Activated CD4-positive, alpha-beta T cell treated with anti-CD3 and anti-CD28 coated beads, Interleukin-2, amount 10 ng/mL, durations not matched to agents 24 days and 14 days (primary cell): Measurements from ENCODE around the gene FOXF1. TPM values are rescaled to one million over a fixed set of nuclear protein-coding genes. Genes with fewer than 3 reads are reported as not detected.

ENCODE experiments used
- DNase-seq: peaks from one replicate; pipeline ENCODE4 v3.0.0; 2022
- H3K27ac Mint-ChIP-seq: one replicate; pipeline ENCODE4 v1.8.0; 2022; ENCODE audit warnings: mild to moderate bottlenecking, mixed read lengths
- H3K27me3 Mint-ChIP-seq: one replicate; pipeline ENCODE4 v1.8.0; 2022; ENCODE audit warnings: mixed read lengths
- H3K36me3 Mint-ChIP-seq: one replicate; pipeline ENCODE4 v1.8.0; 2022; ENCODE audit warnings: low read depth, mild to moderate bottlenecking, mixed read lengths
- H3K4me1 Mint-ChIP-seq: one replicate; pipeline ENCODE4 v1.8.0; 2021; ENCODE audit warnings: mixed read lengths
- H3K4me3 Mint-ChIP-seq: one replicate; pipeline ENCODE4 v1.8.0; 2022; ENCODE audit warnings: mild to moderate bottlenecking, moderate library complexity, mixed read lengths
- H3K9me3 Mint-ChIP-seq: one replicate; pipeline ENCODE4 v1.8.0; 2021; ENCODE audit warnings: mixed read lengths
- intact Hi-C: fragments of 100-400 bp; cut with micrococcal nuclease; formaldehyde crosslinking; loops from one replicate; pipeline ENCODE4 v1.15.1; 2023
- total RNA-seq: library from RNA; stranded (reverse); gene quantifications from 2 replicates; pipeline ENCODE4 v1.2.3, GENCODE V29; 2022

FOXF1 gene
- total RNA-seq, 1 donor from 2014 or later: not detected

DNA sequence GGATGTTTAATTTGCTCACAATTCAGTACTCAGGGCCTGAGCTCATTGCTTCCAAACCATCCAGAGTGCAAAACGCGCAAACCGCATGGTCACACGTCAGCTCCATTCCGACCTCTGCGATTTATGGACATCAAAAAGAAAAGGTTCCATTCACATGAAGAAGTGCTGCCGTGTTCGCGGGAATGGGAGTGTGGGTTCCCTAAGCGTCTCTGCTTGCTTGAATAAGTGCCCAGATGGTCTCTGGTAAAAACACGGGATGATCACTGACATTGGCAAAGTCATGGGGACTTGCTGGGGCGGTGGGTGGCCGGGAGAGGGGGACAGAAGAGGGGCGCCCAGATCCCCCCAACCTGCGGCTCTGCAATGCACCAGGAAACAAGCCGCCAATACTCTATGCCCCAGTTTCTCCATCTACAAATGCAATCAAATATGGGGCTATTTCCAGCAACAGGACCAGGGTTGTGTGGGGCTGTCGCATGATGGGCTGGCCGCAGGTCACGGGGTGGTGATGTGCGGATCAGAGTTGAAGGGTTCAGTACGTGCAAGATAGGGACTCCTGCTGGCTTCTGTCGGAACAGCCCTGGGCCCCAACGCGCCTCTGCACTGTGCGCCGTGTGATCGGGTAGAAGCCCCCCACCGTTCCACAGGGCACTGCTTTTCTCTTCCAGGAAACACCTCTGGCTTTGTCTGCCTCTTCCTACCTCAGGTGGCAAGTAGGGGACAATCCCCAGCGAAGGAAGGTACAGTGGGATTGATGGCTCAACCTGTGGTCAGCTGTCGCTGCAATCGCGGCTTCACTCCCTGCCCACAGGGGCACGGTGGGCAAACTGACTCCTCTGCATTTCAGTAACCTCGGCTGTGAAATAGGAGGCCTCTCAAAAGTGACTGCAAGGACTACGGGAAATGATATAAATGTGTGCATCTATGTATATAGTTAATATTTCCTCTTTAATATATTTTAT, 11.2 kb downstream of the FOXF1 start:
- H3K4me3 Mint-ChIP-seq: no peak overlapping the region
- no peaks in the 10 kb centered on the region for H3K36me3 Mint-ChIP-seq
- intact Hi-C loops: loop anchor here (2.0 to 10.0 kb wide), 2 partner anchors 449 to 707 kb away; no protein-coding TSS in a partner anchor
- no peaks in the 10 kb centered on the region for H3K9me3 Mint-ChIP-seq
- DNase-seq: no peak
- peaks cover 2% of the 10 kb centered on the region for H3K4me1 Mint-ChIP-seq
- peaks cover 30% of the 10 kb centered on the region for H3K27me3 Mint-ChIP-seq
- H3K27ac Mint-ChIP-seq: no peak overlapping the region

DNA sequence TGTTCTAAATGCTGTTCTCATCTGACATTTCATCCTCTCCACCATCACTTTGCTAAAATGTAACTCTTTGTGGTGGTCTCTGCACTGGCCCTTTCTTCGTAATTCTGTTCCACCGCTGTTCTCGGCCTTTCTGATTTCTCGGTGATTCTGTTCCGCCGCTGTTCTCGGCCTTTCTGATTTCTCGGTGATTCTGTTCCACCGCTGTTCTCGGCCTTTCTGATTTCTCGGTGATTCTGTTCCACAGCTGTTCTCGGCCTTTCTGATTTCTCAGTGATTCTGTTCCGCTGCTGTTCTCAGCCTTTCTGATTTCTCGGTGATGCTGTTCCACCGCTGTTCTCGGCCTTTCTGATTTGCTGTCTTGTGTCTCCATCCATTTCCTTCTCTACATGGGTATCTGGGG, 12.3 kb downstream of the FOXF1 start:
- Mint-ChIP-seq H3K27ac (no peak overlapping the region), H3K4me1 (peaks cover 2% of the 10 kb centered on the region)
- intact Hi-C loops: loop anchor here (10.0 kb wide), 1 partner anchor 708 kb away; no protein-coding TSS in a partner anchor

DNA sequence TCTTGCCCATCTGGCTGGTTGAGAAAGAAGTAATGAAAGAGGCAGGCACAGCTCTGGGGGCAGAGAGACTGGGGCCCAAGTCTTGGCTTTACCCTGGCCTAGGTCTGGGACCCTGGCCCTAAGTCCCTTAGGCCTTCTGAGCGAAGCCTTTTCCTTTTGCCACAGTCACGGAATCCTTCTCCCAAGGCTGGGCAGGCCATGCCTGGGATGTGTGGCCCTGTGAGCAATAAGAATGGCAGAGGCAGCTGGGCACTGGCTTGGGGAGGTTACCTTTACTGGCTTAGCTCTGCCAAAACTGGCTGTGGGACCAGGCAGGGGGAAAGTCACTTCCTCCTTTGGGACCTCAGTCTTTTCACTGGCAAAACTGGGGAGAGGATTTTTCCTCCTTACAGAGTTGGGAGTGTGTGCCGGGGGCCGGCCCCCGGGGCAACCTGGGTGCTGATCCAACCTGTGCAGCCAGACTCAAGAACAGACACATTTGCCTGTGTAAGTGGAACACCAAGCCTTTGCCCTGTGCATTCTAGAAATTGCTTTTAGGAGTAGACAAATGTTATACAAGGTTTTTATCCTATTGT, 12.9 kb downstream of the FOXF1 start:
- Mint-ChIP-seq H3K27ac (no peak overlapping the region), H3K4me3 (no peak overlapping the region), H3K4me1 (peaks cover 2% of the 10 kb centered on the region), H3K36me3 (no peaks in the 10 kb centered on the region), H3K27me3 (peaks cover 14% of the 10 kb centered on the region), H3K9me3 (no peaks in the 10 kb centered on the region)
- no peak for DNase-seq
- intact Hi-C loops: loop anchor here (10.0 kb wide), 1 partner anchor 708 kb away; no protein-coding TSS in a partner anchor

More for the DNA sequence above, 12.3 kb downstream of the FOXF1 start:
- H3K27me3 Mint-ChIP-seq: peaks cover 20% of the 10 kb centered on the region
- no peak for DNase-seq
- no peaks in the 10 kb centered on the region for H3K36me3 Mint-ChIP-seq
- H3K9me3 Mint-ChIP-seq: no peaks in the 10 kb centered on the region
- H3K4me3 Mint-ChIP-seq: no peak overlapping the region

DNA sequence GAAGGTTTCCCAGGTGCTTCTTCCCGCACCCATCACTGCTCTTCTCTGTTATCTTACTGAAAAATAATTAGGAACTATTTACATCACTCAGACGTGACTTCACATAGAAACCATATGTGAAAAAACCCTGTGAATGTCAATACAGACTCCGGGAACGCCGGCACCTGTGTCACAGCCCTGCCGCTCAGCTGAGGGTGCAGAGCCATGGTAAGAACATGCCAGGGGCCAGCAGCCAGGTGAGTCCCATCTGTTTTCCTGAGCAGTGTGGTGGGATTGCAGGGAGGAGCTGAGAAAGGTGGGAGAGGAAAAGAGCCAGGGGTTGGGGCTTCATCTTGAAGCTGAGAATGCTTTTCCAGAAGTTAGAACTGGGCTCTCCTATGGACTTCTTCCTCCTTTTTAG, 13.7 kb downstream of the FOXF1 start:
- H3K36me3 Mint-ChIP-seq: no peaks in the 10 kb centered on the region
- H3K4me1 Mint-ChIP-seq: peaks cover 2% of the 10 kb centered on the region
- H3K27ac Mint-ChIP-seq: no peak overlapping the region
- no peak for DNase-seq
- no peaks in the 10 kb centered on the region for H3K9me3 Mint-ChIP-seq
- peaks cover 7% of the 10 kb centered on the region for H3K27me3 Mint-ChIP-seq
- H3K4me3 Mint-ChIP-seq: no peak overlapping the region
- intact Hi-C loops: loop anchor here (10.0 kb wide), 1 partner anchor 709 kb away; no protein-coding TSS in a partner anchor

DNA sequence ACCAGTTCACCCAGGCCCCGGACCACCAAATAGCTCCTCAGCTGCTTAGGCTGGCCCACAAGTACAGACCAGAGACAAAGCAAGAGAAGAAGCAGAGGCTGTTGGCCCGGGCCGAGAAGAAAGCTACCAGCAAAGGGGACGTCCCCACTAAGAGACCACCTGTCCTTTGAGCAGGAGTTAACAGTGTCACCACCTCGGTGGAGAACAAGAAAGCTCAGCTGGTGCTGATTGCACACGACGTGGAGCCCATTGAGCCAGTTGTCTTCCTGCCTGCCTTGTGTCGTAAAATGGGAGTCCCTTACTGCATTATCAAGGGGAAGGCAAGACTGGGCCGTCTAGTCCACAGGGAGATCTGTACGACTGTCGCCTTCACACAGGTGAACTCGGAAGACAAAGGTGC, 15.4 kb downstream of the FOXF1 start:
- intact Hi-C loops: loop anchor here (10.0 kb wide), 1 partner anchor 711 kb away; no protein-coding TSS in a partner anchor
- Mint-ChIP-seq H3K36me3 (peaks cover 2% of the 10 kb centered on the region), H3K27me3 (peaks cover 3% of the 10 kb centered on the region), H3K9me3 (no peaks in the 10 kb centered on the region), H3K4me1 (no peaks in the 10 kb centered on the region), H3K27ac (no peak overlapping the region), H3K4me3 (no peak overlapping the region)
- DNase-seq: no peak

DNA sequence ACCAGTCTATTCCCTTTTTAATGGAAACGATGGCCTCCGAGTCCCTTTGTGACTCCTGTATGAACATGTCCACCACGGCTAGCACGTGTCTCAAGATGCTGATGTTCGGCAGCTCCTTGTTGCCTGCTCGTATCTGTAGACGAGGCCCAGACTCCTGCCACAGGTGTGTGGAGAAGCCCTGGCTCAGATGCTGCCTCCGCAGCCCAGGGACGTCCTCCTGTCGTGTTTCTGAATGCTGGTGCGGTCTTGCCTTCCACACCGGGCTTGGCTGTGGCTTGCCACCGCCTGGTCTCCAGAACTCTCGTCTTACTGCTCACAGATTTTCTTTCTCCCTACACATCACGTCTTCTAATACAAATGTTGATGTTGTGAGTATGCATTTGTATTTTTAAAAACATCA, 17.0 kb downstream of the FOXF1 start:
- no peaks in the 10 kb centered on the region for H3K4me1 Mint-ChIP-seq
- DNase-seq: no peak
- H3K9me3 Mint-ChIP-seq: no peaks in the 10 kb centered on the region
- intact Hi-C loops: loop anchor here (10.0 kb wide), 1 partner anchor 713 kb away; no protein-coding TSS in a partner anchor
- H3K27me3 Mint-ChIP-seq: no peaks in the 10 kb centered on the region
- no peak overlapping the region for H3K27ac Mint-ChIP-seq
- H3K4me3 Mint-ChIP-seq: no peak overlapping the region
- peaks cover 2% of the 10 kb centered on the region for H3K36me3 Mint-ChIP-seq

DNA sequence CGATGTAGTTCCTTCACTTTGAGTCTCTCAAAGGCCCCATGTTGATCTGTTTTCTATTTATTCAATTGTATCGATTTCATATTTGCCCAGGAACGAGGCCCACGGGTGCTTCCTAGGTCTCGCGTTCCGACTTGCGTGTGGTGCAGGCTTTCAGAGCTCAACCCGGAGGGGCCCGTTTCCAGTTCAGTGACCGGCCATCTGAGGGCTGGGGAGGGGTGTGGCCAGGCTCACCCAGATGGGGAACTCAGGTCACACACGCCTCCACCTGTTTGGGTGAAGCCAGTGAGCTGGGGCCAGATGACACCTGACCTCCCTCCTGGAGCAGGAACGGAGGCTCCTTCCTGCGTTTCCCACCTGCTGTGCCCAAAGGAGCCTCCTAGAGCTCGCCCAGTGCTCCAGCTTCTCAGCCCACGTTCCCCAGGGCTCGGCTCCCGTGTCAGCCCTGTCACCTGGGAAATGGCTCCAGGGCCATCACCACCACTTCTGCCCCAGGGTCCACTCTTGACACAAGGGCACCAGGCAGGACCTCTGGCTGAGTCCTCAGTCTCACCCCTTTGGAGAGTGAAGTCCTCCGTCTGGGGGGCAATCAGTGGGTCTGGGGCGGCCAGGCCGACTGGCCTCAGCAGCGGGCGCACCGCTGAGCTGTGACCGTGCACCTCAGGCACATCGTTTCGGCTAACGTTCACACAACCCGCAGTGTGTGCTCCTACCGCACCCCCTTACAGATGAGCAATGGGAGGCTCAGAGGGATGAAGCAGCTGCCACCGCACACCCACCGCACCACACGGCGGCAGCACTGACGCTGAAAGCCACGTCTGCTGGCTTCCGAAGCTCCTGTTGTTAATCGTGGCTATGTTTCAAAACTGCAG, 18.0 kb downstream of the FOXF1 start:
- intact Hi-C loops: loop anchor here (10.0 kb wide), 1 partner anchor 713 kb away; no protein-coding TSS in a partner anchor
- no peak for DNase-seq
- no peaks in the 10 kb centered on the region for H3K9me3 Mint-ChIP-seq
- H3K27me3 Mint-ChIP-seq: no peaks in the 10 kb centered on the region
- H3K27ac Mint-ChIP-seq: no peak overlapping the region
- peaks cover 2% of the 10 kb centered on the region for H3K36me3 Mint-ChIP-seq
- no peaks in the 10 kb centered on the region for H3K4me1 Mint-ChIP-seq
- no peak overlapping the region for H3K4me3 Mint-ChIP-seq

DNA sequence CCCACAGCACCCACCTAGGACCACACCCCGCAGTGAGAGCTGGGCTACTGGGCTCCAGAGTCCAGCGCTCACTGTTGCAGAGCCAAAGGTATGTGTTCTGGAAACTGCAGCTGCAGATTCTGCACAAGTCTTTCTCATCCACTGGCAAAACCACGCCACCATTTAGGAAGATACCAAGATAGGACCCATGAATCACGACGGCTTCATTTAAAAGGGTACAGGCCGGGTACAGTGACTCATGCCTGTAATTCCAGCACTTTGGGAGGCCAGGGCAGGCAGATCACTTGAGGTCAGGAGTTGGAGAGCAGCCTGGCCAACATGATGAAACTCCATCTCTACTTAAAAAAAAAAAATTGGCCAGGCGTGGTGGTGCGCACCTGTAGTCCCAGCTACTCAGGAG, 18.8 kb downstream of the FOXF1 start:
- Mint-ChIP-seq H3K27ac (no peak overlapping the region), H3K4me3 (no peak overlapping the region), H3K27me3 (no peaks in the 10 kb centered on the region), H3K4me1 (no peaks in the 10 kb centered on the region), H3K9me3 (no peaks in the 10 kb centered on the region), H3K36me3 (peaks cover 2% of the 10 kb centered on the region)
- intact Hi-C loops: loop anchor here (10.0 kb wide), 1 partner anchor 714 kb away; no protein-coding TSS in a partner anchor
- no peak for DNase-seq

DNA sequence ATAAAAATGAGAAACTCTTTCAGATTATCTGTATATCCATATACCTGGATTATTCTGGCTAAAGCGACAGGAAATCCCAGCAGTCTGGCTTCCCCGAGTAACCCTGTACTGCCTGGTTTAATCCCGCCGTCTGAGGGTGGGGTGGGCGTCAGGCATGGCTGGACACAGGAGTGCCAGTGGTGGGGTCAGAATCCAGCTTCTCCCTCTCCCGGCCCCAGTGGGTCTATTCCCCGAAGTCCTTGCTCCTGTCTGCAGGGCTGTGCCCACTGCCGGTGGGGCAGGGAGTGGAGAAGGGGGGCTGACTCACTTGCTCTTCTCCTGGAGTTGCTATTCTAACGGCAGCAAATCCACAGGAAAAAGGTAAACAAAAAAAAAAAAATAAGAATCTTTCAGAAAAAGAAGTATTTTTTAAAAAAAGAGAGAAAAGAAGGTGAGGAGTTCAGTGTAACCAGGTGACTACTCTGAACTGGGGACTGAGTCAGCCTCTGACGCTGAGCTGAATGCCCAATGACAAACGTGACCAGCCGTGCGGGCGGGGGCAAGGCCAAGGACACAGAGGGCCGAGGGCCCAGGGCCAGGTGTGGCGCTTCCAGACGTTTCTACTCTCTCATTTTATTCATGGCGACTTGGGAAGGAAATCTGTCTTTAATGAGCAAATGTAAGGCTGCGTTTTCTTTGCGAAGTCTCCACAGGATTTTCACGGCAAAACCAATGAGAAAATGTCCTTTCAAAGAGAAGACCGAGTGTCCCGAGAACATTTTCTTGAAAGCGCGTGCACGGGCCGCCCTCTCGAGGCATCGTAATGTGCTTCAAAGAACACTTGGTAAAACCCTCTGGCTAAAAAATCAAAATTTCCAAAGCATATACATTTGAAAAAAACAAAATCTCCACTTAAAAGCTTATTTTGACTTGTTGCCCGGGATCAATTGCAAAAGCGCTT, 20.2 kb downstream of the FOXF1 start:
- DNase-seq: no peak
- H3K36me3 Mint-ChIP-seq: peaks cover 2% of the 10 kb centered on the region
- no peak overlapping the region for H3K27ac Mint-ChIP-seq
- no peak overlapping the region for H3K4me3 Mint-ChIP-seq
- intact Hi-C loops: no loop called here
- H3K4me1 Mint-ChIP-seq: no peaks in the 10 kb centered on the region
- no peaks in the 10 kb centered on the region for H3K9me3 Mint-ChIP-seq
- no peaks in the 10 kb centered on the region for H3K27me3 Mint-ChIP-seq

DNA sequence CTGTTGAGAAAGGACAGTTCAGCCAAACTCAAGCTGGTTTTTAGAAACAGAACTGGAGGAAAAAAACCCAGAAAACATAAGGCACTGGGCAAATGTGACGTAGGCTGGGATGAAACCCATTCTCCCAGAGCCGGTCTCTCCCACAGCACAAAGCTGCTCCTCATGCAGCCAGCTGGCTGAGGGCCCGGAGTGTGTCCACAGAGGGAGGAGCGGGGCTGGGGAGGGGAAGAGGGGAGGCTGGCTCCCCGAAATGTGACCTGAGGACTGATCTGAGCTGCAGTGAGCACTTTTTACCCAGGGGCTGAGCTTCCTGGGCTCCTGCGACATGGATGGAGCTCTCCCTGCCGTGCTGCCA, 20.8 kb downstream of the FOXF1 start:
- H3K27ac Mint-ChIP-seq: no peak overlapping the region
- peaks cover 2% of the 10 kb centered on the region for H3K36me3 Mint-ChIP-seq
- DNase-seq: no peak
- H3K9me3 Mint-ChIP-seq: no peaks in the 10 kb centered on the region
- intact Hi-C loops: no loop called here
- H3K4me3 Mint-ChIP-seq: no peak overlapping the region
- H3K27me3 Mint-ChIP-seq: no peaks in the 10 kb centered on the region
- H3K4me1 Mint-ChIP-seq: no peaks in the 10 kb centered on the region

DNA sequence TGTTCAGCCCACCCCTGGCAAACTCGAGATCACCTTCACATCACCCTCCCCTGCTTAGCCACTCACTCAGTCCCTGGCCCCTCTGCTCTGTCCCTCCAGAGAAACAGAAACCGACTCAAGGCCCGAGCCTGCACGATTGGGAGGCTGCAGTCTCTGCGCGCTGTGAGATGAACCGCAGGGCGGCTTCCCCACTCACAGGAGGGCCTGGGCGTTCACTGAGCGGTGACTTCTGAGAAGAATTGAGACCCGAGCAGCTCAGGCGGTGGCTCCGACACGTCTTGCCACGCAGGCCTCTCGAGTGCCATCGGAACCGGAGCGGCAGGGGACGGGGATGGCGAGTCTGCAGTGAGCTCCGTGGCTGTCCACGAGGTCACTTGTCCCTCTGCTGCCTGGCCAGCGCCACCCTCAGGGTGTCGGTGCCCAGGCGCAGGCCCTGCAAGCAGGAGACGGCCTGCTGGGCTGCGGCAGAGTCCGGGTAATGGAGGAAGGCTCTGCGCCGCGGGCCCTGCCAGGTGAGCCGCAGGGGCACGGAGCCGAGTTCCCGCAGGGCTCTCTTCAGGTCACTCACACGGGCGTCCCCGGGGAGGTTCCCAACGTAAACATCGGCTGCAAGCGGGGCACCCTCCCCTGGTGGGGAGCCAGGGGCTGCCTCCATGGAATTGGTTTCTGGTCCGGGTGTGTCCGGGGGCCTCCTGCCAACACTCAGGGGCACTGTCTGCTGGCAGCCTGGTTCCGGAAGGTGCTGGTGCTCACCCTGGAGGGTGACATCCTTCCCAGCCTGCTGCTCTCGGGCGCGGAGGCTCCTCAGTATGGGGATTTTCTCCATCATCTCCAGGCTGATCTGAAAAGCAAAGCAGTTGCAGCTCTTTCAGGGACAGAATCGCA, 21.6 kb downstream of the FOXF1 start:
- Mint-ChIP-seq H3K27ac (no peak overlapping the region), H3K36me3 (peaks cover 4% of the 10 kb centered on the region), H3K27me3 (no peaks in the 10 kb centered on the region)

DNA sequence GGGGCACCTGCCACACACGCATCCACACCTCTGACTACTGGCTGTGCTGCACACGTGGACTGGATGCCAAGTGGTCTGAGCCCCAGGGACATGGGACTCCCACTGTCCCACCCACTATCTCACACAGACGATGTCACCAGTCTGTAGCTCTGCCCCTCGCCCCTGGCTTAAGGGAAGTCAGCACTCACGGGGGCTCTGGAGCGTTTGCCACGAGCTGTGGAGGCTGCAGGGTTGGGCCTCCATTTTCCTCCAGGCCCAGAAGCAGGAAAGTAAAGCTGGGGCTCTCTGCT, 22.1 kb downstream of the FOXF1 start:
- intact Hi-C loops: no loop called here
- no peaks in the 10 kb centered on the region for H3K4me1 Mint-ChIP-seq

More for the DNA sequence above, 21.6 kb downstream of the FOXF1 start:
- Mint-ChIP-seq H3K4me3 (no peak overlapping the region), H3K9me3 (no peaks in the 10 kb centered on the region), H3K4me1 (no peaks in the 10 kb centered on the region)
- DNase-seq: no peak
- intact Hi-C loops: no loop called here

More for the DNA sequence above, 22.1 kb downstream of the FOXF1 start:
- no peak for DNase-seq
- H3K4me3 Mint-ChIP-seq: no peak overlapping the region
- H3K9me3 Mint-ChIP-seq: no peaks in the 10 kb centered on the region
- H3K27me3 Mint-ChIP-seq: no peaks in the 10 kb centered on the region
- H3K36me3 Mint-ChIP-seq: peaks cover 6% of the 10 kb centered on the region
- H3K27ac Mint-ChIP-seq: no peak overlapping the region
